ENCODE measurements around the gene ATP6V1D. TPM values are rescaled to one million over a fixed set of nuclear protein-coding genes. Genes with fewer than 3 reads are reported as not detected.
A peak's percentile ranks its signal among the peaks of the same experiment; 100 is the strongest.
"Not testable (repeated sequence)": the region's sequence is repeated elsewhere in the genome, so short reads cannot be mapped to it uniquely, and the experiment has no call there.

ATP6V1D gene
- total RNA-seq, 1 donor from 2014 or later, result 105 TPM

- Histone ChIP-seq H2AFZ (ENCODE audit: low read depth, low read length) (no peak overlapping the region), H3K27ac (ENCODE audit: low read depth, low read length) (no peak overlapping the region), H4K20me1 (ENCODE audit: insufficient read depth, low read length) (peaks cover 7% of the 10 kb centered on the region), H3K4me1 (ENCODE audit: insufficient read depth, low read length) (peaks cover 9% of the 10 kb centered on the region), H3K36me3 (ENCODE audit: insufficient read depth, low read length) (peaks cover 66% of the 10 kb centered on the region), H3K79me2 (ENCODE audit: insufficient read depth, low read length) (no peaks in the 10 kb centered on the region), H3K27me3 (ENCODE audit: insufficient read depth, low read length) (no peaks in the 10 kb centered on the region), H3K4me3 (ENCODE audit: insufficient read depth, low read depth, low read length) (no peak overlapping the region), H3K4me2 (ENCODE audit: low read length) (no peak overlapping the region), H3K9ac (ENCODE audit: low read length) (no peak overlapping the region), H3K9me3 (ENCODE audit: insufficient read depth, low read depth, low read length) (no peaks in the 10 kb centered on the region)
- H3K36me3 Mint-ChIP-seq (ENCODE audit: low read depth, unreplicated experiment), result peaks cover 7% of the 10 kb centered on the region
- no peak for TF ChIP-seq EZH2 (IDR thresholded peaks at IDR 0.05; ENCODE audit: insufficient read depth, low read length)
- TF ChIP-seq, protein P1, sequence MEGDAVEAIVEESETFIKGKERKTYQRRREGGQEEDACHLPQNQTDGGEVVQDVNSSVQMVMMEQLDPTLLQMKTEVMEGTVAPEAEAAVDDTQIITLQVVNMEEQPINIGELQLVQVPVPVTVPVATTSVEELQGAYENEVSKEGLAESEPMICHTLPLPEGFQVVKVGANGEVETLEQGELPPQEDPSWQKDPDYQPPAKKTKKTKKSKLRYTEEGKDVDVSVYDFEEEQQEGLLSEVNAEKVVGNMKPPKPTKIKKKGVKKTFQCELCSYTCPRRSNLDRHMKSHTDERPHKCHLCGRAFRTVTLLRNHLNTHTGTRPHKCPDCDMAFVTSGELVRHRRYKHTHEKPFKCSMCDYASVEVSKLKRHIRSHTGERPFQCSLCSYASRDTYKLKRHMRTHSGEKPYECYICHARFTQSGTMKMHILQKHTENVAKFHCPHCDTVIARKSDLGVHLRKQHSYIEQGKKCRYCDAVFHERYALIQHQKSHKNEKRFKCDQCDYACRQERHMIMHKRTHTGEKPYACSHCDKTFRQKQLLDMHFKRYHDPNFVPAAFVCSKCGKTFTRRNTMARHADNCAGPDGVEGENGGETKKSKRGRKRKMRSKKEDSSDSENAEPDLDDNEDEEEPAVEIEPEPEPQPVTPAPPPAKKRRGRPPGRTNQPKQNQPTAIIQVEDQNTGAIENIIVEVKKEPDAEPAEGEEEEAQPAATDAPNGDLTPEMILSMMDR (IDR thresholded peaks at IDR 0.05; ENCODE audit: insufficient read depth, low read depth, low read length), result peak; percentile 41
- no peaks in the 10 kb centered on the region for H3K9me3 Mint-ChIP-seq (ENCODE audit: unreplicated experiment)
- no peak overlapping the region for H3K4me3 Mint-ChIP-seq (ENCODE audit: unreplicated experiment)
- no peak for DNase-seq (ENCODE audit: low read depth)
- no peak for FAIRE-seq
- H3K27ac Mint-ChIP-seq (ENCODE audit: unreplicated experiment), result no peak overlapping the region
- H3K27me3 Mint-ChIP-seq (ENCODE audit: low read depth, unreplicated experiment), result no peaks in the 10 kb centered on the region
- peaks cover 16% of the 10 kb centered on the region for H3K4me1 Mint-ChIP-seq (ENCODE audit: low read depth, unreplicated experiment)
These were observed 23.8 kb downstream of the ATP6V1D start for GRCh38 chr14:67335781-67336180.

- Mint-ChIP-seq H3K27me3 (ENCODE audit: low read depth, unreplicated experiment) (no peaks in the 10 kb centered on the region), H3K27ac (ENCODE audit: unreplicated experiment) (peak overlapping the region; percentile 75), H3K4me3 (ENCODE audit: unreplicated experiment) (no peak overlapping the region), H3K4me1 (ENCODE audit: low read depth, unreplicated experiment) (peaks cover 16% of the 10 kb centered on the region), H3K36me3 (ENCODE audit: low read depth, unreplicated experiment) (peaks cover 10% of the 10 kb centered on the region), H3K9me3 (ENCODE audit: unreplicated experiment) (no peaks in the 10 kb centered on the region)
- Histone ChIP-seq H3K79me2 (ENCODE audit: insufficient read depth, low read length) (no peaks in the 10 kb centered on the region), H3K36me3 (ENCODE audit: insufficient read depth, low read length) (peaks cover 45% of the 10 kb centered on the region), H3K4me1 (ENCODE audit: insufficient read depth, low read length) (peaks cover 9% of the 10 kb centered on the region), H3K4me2 (ENCODE audit: low read length) (peak overlapping the region; percentile 19), H3K9me3 (ENCODE audit: insufficient read depth, low read depth, low read length) (no peaks in the 10 kb centered on the region), H3K9ac (ENCODE audit: low read length) (no peak overlapping the region), H3K27ac (ENCODE audit: low read depth, low read length) (no peak overlapping the region), H4K20me1 (ENCODE audit: insufficient read depth, low read length) (peaks cover 7% of the 10 kb centered on the region), H3K27me3 (ENCODE audit: insufficient read depth, low read length) (no peaks in the 10 kb centered on the region), H2AFZ (ENCODE audit: low read depth, low read length) (no peak overlapping the region), H3K4me3 (ENCODE audit: insufficient read depth, low read depth, low read length) (no peak overlapping the region)
- FAIRE-seq, result no peak
- peak; percentile 8 for DNase-seq (ENCODE audit: low read depth)
- TF ChIP-seq, protein P1 (IDR thresholded peaks at IDR 0.05; ENCODE audit: insufficient read depth, low read depth, low read length), result no peak
- TF ChIP-seq EZH2 (IDR thresholded peaks at IDR 0.05; ENCODE audit: insufficient read depth, low read length), result no peak
These were observed 27.1 kb downstream of the ATP6V1D start for GRCh38 chr14:67332468-67332867.

- H3K27ac Mint-ChIP-seq (ENCODE audit: unreplicated experiment), result peak overlapping the region; percentile 7
- peak overlapping the region; percentile 1 for H3K27ac ChIP-seq (ENCODE audit: low read depth, low read length)
- peak; percentile 34 for DNase-seq (ENCODE audit: low read depth)
These were observed 28.1 kb downstream of the ATP6V1D start for GRCh38 chr14:67331368-67332125.

GRCh38 chr14:67329666-67330065 is 29.9 kb downstream of the ATP6V1D start:
- not testable (repeated sequence) for H3K27ac ChIP-seq (ENCODE audit: low read depth, low read length); H3K4me1 ChIP-seq (ENCODE audit: insufficient read depth, low read length); H3K27me3 ChIP-seq (ENCODE audit: insufficient read depth, low read length); H2AFZ ChIP-seq (ENCODE audit: low read depth, low read length); FAIRE-seq; H3K9ac ChIP-seq (ENCODE audit: low read length); H3K27ac Mint-ChIP-seq (ENCODE audit: unreplicated experiment); H3K27me3 Mint-ChIP-seq (ENCODE audit: low read depth, unreplicated experiment); H4K20me1 ChIP-seq (ENCODE audit: insufficient read depth, low read length); H3K4me2 ChIP-seq (ENCODE audit: low read length); DNase-seq (ENCODE audit: low read depth); H3K4me3 ChIP-seq (ENCODE audit: insufficient read depth, low read depth, low read length); H3K4me3 Mint-ChIP-seq (ENCODE audit: unreplicated experiment); H3K9me3 Mint-ChIP-seq (ENCODE audit: unreplicated experiment); H3K79me2 ChIP-seq (ENCODE audit: insufficient read depth, low read length); H3K9me3 ChIP-seq (ENCODE audit: insufficient read depth, low read depth, low read length)
- peaks cover 16% of the 10 kb centered on the region for H3K4me1 Mint-ChIP-seq (ENCODE audit: low read depth, unreplicated experiment)
- H3K36me3 ChIP-seq (ENCODE audit: insufficient read depth, low read length), result peaks cover 23% of the 10 kb centered on the region
- H3K36me3 Mint-ChIP-seq (ENCODE audit: low read depth, unreplicated experiment), result peaks cover 17% of the 10 kb centered on the region

More at GRCh38 chr14:67331368-67332125, 28.1 kb downstream of the ATP6V1D start:
- H3K36me3 Mint-ChIP-seq (ENCODE audit: low read depth, unreplicated experiment), result peaks cover 13% of the 10 kb centered on the region
- no peaks in the 10 kb centered on the region for H3K27me3 ChIP-seq (ENCODE audit: insufficient read depth, low read length)
- no peak overlapping the region for H3K9ac ChIP-seq (ENCODE audit: low read length)
- no peak overlapping the region for H3K4me3 Mint-ChIP-seq (ENCODE audit: unreplicated experiment)
- peaks cover 16% of the 10 kb centered on the region for H3K4me1 Mint-ChIP-seq (ENCODE audit: low read depth, unreplicated experiment)
- no peak for FAIRE-seq
- H3K9me3 ChIP-seq (ENCODE audit: insufficient read depth, low read depth, low read length), result no peaks in the 10 kb centered on the region
- no peak overlapping the region for H3K4me3 ChIP-seq (ENCODE audit: insufficient read depth, low read depth, low read length)
- no peaks in the 10 kb centered on the region for H3K79me2 ChIP-seq (ENCODE audit: insufficient read depth, low read length)
- peaks cover 9% of the 10 kb centered on the region for H3K4me1 ChIP-seq (ENCODE audit: insufficient read depth, low read length)
- peaks cover 7% of the 10 kb centered on the region for H4K20me1 ChIP-seq (ENCODE audit: insufficient read depth, low read length)
- no peak overlapping the region for H2AFZ ChIP-seq (ENCODE audit: low read depth, low read length)
- H3K4me2 ChIP-seq (ENCODE audit: low read length), result peak overlapping the region; percentile 19
- TF ChIP-seq EZH2 (IDR thresholded peaks at IDR 0.05; ENCODE audit: insufficient read depth, low read length), result no peak
- TF ChIP-seq, protein P1 (IDR thresholded peaks at IDR 0.05; ENCODE audit: insufficient read depth, low read depth, low read length), result no peak
- no peaks in the 10 kb centered on the region for H3K9me3 Mint-ChIP-seq (ENCODE audit: unreplicated experiment)
- H3K27me3 Mint-ChIP-seq (ENCODE audit: low read depth, unreplicated experiment), result no peaks in the 10 kb centered on the region
- H3K36me3 ChIP-seq (ENCODE audit: insufficient read depth, low read length), result peaks cover 36% of the 10 kb centered on the region
